HG02973 (cell line): ENCODE results near the gene MRPL36.
"Not testable (repeated sequence)": the region's sequence is repeated elsewhere in the genome, so short reads cannot be mapped to it uniquely, and the experiment has no call there.

Source experiments
- ATAC-seq: cut with Tn5 transposase; IDR thresholded peaks from one replicate; pipeline ENCODE4 v1.9.1; 2021; ENCODE audit warnings: moderate library complexity; ENCODE audit not compliant: unreplicated experiment

MRPL36 gene

DNA sequence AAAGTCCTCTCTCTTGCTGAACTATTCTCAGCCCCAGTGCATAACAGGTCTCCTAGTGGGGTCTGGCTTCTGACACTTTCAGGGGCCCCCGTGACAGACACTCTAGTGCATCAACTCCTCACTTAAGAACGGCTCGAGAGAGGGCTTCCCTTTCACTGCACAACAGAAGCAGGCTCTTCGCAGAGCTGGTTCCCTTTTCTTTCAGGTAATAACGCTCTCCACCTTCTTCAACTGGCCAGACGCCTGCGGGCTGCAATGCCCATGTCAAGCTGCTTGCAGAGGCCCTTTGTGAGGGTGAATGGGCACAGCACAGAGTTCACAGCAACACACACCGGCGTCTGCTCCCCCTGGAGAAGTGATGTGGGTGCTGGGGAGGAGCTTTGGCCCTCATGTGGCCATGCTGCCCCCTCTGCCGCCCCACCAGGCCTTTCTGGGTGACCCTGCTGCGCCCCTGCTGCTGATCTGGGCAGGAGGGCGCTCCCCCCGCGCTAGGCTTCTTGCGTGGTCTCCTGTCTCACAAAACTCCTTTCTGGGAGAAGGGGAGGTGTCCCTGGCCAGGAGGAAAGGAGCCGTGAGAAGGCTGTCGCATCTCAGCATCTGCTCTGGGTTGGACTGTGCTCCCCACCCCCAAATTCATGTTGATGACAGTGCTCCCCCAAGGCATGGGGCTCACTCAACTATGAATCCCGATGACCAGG lies 2.4 kb downstream of the MRPL36 start:
- no peak for ATAC-seq

DNA sequence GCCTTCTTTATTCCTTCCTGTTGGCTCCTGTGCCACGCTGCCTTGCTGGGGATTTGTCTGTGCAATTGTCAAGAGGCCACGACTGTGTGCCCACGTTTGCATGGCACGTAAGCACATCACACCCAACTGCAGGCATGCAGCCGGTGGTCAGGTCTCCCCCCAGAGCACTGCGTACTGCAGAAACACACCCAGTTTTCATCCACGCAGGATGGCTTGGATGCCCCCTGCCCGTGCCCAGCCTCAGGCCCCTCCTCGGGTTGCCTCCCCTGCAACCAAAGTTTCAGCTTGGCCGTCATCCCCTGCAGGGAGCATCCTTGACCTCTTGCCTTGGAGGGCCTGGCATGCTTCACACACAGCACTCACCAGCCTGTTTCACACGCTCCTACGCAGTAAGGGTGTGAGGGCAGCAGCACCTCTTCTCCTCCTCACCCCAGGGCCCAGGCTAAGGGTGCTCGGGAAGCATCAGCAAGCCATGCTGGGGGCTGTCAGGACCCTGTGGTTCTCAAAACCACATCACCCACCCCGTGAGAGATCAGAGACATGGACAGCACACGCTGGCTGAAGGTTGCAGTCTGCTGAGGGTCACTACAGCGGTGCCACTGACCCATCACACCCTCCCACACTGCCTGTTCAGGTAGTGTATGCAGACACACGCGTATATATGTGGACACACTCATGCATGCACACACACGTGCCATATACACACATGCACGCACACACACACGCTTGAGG lies 3.1 kb downstream of the MRPL36 start:
- ATAC-seq = no peak

DNA sequence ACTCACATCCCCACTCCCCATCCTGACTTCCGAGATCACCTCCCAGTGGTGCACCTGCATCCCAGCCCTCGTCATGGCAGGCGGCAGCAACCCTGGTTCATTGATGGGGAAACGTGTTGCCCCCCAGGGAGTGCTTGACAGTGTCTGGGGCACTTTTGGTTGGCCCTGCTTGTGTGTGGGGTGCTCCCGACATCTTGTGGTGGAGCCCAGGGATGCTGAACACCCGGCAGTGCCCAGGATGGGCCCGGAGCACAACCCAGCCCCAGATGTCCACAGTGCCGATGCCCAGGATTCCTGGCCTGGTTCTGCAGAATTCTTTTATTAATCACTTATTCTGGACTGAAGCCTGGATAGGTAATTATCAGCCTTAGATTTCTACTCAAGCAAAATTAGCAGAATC lies 3.7 kb downstream of the MRPL36 start:
- ATAC-seq = no peak

GRCh38 chr5:1795506-1795905 lies 4.1 kb downstream of the MRPL36 start:
- no peak for ATAC-seq

GRCh38 chr5:1794901-1795290 lies 4.7 kb downstream of the MRPL36 start:
- ATAC-seq = no peak

GRCh38 chr5:1793966-1794900 lies 5.4 kb downstream of the MRPL36 start:
- ATAC-seq = no peak

- no peak for ATAC-seq
Observed at GRCh38 chr5:1793301-1793740, 6.3 kb downstream of the MRPL36 start.

DNA sequence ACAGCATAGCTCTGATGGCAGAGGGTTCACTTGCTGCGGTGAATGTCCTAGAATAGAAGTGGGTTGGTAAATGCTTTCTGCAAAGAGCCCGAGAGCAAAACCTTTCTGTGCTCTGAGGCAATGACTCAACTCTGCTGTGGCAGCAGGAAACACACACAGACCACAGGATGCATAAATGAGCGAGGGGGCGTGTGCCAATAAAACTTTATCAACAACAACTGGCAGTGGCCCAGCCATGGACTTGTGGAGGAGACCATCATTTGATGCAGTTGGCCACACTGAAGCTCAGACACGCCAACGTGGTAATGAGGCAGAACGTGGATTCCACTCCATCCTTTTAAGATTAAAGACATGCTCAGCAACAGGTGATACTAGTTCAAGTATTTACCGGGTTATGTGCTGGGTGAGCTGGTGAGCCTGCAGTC lies 6.8 kb downstream of the MRPL36 start:
- peak; percentile 98 for ATAC-seq

- ATAC-seq = no peak
Observed at GRCh38 chr5:1791176-1791575, 8.5 kb downstream of the MRPL36 start.

DNA sequence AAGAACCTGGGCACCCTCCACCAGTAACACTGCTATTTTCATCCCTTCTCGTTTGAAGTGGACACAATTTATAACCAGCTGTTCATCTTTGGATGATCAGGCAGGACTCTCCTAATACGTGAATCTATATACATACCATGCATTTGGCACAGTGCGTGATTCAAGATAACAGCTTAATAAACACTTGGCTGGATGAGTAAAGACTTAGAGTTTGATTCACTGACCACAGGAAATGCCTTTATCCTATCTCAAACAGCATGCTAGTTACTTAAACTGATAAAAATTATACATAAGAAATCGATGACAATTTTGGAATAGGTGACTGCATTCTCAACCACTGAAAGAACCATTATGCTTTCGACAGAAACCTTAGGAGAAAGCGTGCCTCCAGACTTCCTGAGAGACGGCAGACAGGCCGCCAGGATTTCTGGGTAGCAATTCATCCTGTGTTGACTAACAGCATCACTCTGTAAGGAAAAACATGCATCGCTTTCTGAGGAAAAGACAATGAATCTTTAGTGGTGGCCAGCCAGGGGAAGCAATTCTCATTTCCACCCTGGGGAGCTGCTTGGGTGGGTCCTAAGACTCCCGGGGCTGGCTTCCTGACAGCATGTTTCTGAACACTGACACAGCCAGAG lies 9.7 kb downstream of the MRPL36 start:
- no peak for ATAC-seq

DNA sequence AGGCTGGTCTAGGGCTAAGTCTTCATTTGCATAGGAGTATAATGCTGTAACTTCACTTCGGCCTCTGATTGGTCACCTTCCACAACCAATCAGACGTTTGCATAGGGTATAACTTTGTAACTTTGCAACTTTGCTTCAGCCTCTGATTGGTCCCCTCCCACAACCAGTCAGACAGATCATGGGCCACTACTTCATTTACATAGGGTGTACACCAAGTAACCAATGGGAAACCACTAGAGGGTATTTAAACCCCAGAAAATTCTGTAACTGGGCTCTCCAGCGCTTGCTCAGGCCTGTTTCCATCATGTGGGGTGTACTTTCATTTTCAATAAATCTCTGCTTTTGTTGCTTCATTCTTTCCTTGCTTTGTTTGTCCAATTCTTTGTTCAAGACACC lies 10.2 kb downstream of the MRPL36 start:
- not testable (repeated sequence) for ATAC-seq

DNA sequence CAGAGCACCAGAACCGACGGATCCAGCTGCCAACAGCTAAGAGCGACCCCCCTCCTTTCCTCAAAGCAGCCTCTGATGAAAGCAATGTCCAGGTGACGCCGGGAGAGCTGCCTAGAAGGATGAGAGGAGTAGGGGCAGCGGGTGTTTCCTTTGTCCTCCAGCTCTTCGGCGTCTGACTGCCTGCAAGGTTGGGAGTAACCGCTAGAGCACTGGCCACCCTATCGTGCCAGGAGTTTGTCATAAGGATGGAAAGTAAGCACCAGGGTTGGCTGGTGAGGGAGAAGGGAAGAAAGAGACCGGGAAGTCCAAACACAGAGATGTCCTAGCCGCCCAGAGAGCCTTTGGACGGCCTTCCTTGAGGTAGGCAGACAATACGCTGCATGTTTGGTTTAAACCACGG lies 10.8 kb downstream of the MRPL36 start:
- no peak for ATAC-seq

DNA sequence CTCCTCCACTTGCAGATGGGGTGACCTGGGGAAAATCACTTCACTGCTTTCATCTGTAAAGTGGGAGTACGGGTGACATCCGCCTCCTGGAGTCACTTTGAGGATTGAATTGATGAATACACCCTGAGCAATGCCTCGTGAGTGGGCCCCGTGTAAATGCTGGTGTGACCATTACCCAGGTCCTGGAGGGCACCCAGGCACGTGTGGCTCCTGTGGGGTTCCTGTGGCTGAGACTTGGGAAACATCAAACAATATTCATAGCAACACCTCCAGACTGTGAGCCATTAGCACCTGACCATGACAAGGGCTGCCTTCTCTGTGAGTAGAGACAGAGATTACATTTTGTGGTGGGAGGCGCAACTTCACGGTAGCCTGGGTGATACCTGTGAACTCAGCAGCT lies 11.4 kb downstream of the MRPL36 start:
- no peak for ATAC-seq

DNA sequence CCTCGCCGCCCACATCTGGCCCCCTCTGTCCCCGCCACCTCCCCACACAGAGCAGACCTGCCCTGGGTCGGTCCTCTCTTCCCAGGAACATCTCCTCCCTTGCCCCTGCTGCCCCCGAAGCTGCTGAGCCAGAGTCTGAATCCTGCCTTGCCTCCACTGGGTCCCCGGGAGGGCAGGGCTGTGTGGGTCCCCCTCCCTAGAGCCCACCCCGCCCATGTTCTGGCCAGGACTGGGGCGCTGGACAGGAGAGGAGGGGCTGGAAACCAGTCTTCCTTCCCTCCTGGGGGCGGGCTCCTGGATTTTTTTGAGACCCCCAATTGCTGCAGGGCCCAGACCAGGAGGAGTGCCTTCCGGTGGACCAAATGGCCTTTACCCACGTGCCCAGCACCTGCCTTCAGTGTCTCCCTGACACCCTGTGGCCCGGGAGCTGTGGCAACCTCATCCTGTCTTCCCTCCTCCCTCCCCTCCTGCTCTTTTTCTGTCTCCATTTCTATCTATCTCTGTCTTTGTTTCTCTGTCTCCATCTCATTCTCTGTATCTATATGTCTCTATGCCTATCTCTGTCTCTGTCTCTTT lies 12.1 kb downstream of the MRPL36 start:
- ATAC-seq = no peak

DNA sequence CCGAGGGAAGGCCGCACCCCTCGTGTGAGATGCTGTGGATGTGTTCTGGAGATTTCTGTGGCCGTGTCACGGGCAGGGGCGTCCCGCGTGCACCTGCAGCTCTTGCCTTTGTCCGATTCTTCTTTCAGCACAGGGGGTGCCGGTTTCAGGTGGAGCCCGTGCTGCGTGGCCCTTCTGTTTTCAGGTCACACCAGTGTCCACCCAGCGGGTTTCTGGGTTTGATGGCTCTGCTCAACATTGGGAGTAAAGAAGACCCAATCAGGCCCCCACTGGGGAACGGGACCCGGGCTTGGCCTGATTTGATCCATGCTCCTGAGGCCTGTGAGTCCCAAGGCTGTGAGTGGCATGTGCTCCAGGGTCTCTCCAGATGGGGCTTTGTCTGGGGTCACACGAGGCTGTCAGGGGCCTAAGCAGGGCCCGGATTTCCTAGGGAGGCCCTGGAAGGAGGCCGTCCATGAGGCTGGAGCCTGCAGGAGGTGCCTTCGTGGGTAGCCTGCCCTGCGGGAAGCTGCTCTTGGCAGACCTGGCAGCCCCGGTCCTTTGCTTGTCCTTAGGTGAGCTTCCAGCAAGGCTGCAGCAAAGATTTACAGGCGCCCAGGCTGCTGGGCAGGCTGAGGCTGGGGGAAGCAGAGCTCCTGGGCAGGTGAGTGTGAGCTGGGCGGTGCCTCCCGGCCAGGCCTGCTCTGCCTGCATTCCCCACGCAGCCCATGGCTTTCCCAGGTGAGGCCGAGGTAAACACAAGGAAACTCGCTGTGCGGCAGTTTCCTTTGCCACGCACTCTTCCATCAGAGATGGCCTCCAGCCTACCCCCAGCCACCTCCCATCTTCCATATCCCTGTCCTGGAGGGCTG lies 12.8 kb downstream of the MRPL36 start:
- no peak for ATAC-seq

DNA sequence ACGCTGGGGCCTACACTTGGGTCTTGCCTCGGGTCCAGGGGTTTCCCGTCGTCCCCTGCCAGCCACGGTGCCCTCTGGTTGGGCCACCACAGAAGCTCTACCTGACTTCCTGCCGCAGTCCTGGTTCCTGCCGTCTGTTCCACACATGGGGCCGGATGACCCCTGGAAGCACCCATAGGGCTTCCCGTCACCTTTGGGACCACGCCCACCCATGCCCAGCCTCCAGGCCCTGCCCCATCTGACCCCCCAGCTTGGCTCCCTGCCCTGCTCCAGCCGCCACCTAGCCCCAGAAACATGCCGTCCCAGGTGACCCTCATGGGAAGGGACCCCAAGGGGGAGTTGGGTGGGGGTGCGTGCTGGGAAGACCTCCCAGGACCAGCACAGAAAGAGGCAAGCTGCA lies 13.7 kb downstream of the MRPL36 start:
- no peak for ATAC-seq

DNA sequence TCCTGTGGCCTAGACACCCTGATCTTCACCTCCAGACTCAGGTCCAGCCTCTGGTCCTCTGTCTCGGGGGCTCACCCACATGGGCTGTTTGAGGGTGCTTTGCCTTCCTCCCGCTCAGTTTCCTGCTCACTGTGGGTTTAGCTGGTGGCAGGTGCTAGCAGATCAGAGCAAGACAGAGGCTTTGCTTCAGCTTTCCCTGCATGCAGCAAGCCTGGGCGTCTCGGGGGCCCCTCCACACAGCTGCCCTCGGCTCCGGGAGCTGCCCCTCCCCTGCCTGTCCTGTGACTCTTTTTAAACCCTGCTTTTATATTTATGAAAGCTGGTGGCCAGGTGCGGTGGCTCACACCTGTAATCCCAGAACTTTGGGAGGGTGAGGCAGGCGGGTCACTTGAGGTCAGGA lies 14.6 kb downstream of the MRPL36 start:
- ATAC-seq = no peak

GRCh38 chr5:1784197-1785050 lies 15.2 kb downstream of the MRPL36 start:
- no peak for ATAC-seq

DNA sequence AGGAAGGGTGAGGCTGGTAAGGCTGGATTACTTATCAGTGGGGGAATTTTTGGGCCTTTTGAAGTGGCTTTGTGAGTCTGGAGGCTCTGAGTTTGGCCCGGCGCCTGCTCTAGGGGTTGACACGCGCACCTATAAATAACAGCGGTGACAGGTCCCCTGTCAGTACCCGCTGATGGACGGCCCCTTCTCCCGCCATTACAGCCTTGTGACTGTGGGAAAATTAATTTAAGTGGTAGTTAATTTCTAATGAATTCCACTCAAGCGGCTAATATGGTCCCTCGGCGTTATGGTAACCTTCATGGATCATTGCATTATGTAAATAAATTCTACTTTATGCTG lies 16.5 kb downstream of the MRPL36 start:
- peak; percentile 54 for ATAC-seq
